Breast epithelium (tissue), 4 donors: Measurements from ENCODE around the gene NINJ1. TPM values are rescaled to one million over a fixed set of nuclear protein-coding genes. Genes with fewer than 3 reads are reported as not detected.
A peak's percentile ranks its signal among the peaks of the same experiment; 100 is the strongest.

ENCODE experiments used
- DNase-seq, 2 donors: peaks; one replicate each; pipeline ENCODE4 v3.0.0-alpha.2; 2019; ENCODE audit warnings: low spot score in 2 of 2
- H3K27ac ChIP-seq, 2 donors: fragments of 200-600 bp; sonication (generic) in 1 of 2; one replicate each; pipeline ENCODE4 v1.5.1; 2016 to 2019; ENCODE audit warnings: mild to moderate bottlenecking in 1 of 2
- H3K27me3 ChIP-seq, 2 donors: fragments of 200-600 bp; sonication (generic) in 1 of 2; one replicate each; pipeline versions ENCODE4 v1.5.1 to v1.6.0; 2017 to 2019; ENCODE audit warnings: control low read depth in 1 of 2, mild to moderate bottlenecking in 1 of 2
- H3K36me3 ChIP-seq: fragments of 200-600 bp; one replicate; pipeline ENCODE4 v1.5.1; 2019
- H3K4me1 ChIP-seq, 2 donors: fragments of 200-600 bp; sonication (generic); one replicate each; pipeline ENCODE4 v1.5.1; 2016 to 2019; ENCODE audit warnings: control low read depth in 1 of 2
- H3K4me3 ChIP-seq, 3 donors: fragments of 200-600 bp; sonication (generic); 1 replicate in 2 of 3; 2 replicates in 1 of 3; pipeline ENCODE4 v1.5.1; 2016 to 2019; ENCODE audit warnings: mild to moderate bottlenecking in 3 of 3, moderate library complexity in 2 of 3
- H3K9me3 ChIP-seq, 2 donors: fragments of 200-600 bp; sonication (generic) in 1 of 2; one replicate each; pipeline ENCODE4 v1.5.1; 2016 to 2019; ENCODE audit warnings: control low read depth in 1 of 2
- POLR2A ChIP-seq: fragments of 450-650 bp; IDR thresholded peaks from one replicate; pipeline ENCODE4 v1.6.1; 2016; ENCODE audit warnings: antibody characterized with exemption, mild to moderate bottlenecking, moderate library complexity
- POLR2AphosphoS5 ChIP-seq, 3 donors: sonication (generic); formaldehyde crosslinking; IDR thresholded peaks; one replicate each; pipeline ENCODE4 v1.6.1; 2017; ENCODE audit warnings: antibody characterized with exemption in 3 of 3
- intact Hi-C: fragments of 100-400 bp; cut with DNase I; formaldehyde crosslinking; loops from one replicate; pipeline ENCODE4 v1.15.1; 2023; ENCODE audit warnings: low total_unique reads
- total RNA-seq, 3 donors: library from RNA; depleted of rRNA; stranded (reverse); fragments of >200 nt; gene quantifications; one replicate each; pipeline ENCODE4 v1.1.0, GENCODE V29; 2016
- TF ChIP-seq, protein P1 (sequence below), 3 donors: fragments of 450-650 bp; IDR thresholded peaks; one replicate each; pipeline ENCODE4 v1.5.1; 2016 to 2017; ENCODE audit warnings: antibody characterized with exemption in 3 of 3, mild to moderate bottlenecking in 3 of 3, moderate library complexity in 3 of 3

The NINJ1 gene
- total RNA-seq, 3 donors from 2014 or later: 89.8 to 109 (median 109) TPM

DNA sequence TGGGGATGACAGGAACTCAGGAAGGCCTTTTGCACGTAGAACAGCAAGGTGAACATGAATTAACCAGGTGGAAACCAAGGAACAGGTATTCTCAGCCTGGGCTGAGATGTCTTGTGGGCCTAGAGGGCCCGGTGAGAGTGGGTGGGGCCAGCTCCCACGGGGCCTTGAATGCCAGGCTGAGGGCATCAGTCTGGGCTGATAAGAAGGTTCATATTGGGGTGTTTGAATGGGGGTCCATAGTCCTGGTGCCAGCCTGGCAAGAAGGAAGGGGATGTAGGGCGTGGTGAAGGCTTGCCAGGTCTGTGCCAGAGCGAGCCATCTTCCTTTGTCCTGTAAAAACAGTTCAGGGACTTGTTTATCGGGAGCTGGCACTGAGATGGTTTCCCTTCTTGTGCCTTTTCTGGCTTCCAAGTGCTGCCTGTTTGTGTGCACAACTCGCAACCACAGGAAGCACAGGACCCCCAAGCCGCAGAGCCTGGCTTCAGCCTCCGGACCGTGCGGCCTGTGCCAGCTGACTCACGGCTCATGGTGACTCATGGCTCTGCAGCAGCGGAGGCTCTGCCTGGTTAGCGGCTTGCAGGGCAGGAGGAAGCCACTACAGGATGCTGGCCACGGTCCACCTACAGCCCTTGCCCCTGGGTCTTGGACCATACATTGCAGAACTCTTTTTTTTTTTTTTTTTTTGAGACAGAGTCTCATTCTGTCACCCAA, 35.7 kb downstream of the NINJ1 start:
- intact Hi-C loops: loop anchor here (5.0 kb wide), 1 partner anchor 34 kb away; the partner anchor contains the start of gene NINJ1
- H3K27ac ChIP-seq: peak overlapping the region; percentile 94 to 96
- peak in 2 of 3 donors; percentile 37 to 82 for TF ChIP-seq POLR2AphosphoS5 (IDR thresholded peaks at IDR 0.05)
- TF ChIP-seq, protein P1, sequence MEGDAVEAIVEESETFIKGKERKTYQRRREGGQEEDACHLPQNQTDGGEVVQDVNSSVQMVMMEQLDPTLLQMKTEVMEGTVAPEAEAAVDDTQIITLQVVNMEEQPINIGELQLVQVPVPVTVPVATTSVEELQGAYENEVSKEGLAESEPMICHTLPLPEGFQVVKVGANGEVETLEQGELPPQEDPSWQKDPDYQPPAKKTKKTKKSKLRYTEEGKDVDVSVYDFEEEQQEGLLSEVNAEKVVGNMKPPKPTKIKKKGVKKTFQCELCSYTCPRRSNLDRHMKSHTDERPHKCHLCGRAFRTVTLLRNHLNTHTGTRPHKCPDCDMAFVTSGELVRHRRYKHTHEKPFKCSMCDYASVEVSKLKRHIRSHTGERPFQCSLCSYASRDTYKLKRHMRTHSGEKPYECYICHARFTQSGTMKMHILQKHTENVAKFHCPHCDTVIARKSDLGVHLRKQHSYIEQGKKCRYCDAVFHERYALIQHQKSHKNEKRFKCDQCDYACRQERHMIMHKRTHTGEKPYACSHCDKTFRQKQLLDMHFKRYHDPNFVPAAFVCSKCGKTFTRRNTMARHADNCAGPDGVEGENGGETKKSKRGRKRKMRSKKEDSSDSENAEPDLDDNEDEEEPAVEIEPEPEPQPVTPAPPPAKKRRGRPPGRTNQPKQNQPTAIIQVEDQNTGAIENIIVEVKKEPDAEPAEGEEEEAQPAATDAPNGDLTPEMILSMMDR (IDR thresholded peaks at IDR 0.05): no peak
- no peaks in the 10 kb centered on the region for H3K36me3 ChIP-seq
- H3K4me1 ChIP-seq: peaks cover 0 to 33% of the 10 kb centered on the region in 2 donors
- H3K9me3 ChIP-seq: no peaks in the 10 kb centered on the region
- H3K4me3 ChIP-seq: peak overlapping the region; percentile 14 to 86 (median 23)
- DNase-seq: peak; percentile 92
- no peaks in the 10 kb centered on the region for H3K27me3 ChIP-seq

DNA sequence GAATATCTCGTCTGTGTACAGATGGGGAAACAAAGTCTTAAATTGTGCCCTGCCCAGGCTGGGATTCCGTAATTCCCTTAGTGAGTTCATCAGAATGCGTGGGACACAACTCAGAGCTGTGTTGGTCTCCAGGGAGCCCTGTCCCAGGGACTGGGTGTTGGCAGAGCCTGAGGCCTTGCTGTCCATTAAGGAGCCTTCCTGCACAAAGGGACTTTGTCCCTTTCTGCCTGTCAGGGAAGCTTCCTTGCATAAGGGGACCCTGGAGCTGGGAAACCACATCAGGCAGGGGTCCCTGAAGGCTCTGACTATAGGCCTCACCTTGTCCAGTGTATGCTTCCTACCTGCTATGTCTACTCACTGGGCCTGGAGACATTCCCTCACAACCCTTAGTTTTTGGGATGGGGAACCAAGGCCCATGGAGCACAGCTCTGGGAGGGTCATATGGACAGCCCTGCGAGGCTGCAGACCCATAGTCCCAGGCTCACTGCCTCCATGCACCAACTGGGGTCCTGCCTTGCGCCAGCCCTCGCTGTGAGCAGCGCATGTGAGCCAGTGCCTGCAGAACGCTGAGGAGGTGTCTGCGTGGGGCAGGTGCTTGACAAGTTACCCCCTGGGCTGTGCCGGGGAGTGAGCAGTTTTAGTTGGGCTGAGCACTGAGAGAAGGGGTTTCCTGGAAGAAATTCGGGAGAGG, 36.4 kb downstream of the NINJ1 start:
- Histone ChIP-seq H3K27ac (peak overlapping the region; percentile 94 to 96), H3K27me3 (no peaks in the 10 kb centered on the region), H3K9me3 (no peaks in the 10 kb centered on the region), H3K4me1 (peaks cover 0 to 33% of the 10 kb centered on the region in 2 donors), H3K36me3 (no peaks in the 10 kb centered on the region), H3K4me3 (peak overlapping the region; percentile 14 to 97 (median 86))
- intact Hi-C loops: loop anchor here (5.0 kb wide), 1 partner anchor 35 kb away; the partner anchor contains the start of gene NINJ1
- TF ChIP-seq POLR2AphosphoS5 (IDR thresholded peaks at IDR 0.05) (no peak), POLR2A (no peak)
- TF ChIP-seq, protein P1 (IDR thresholded peaks at IDR 0.05): no peak
- peak in 1 of 2 donors; percentile 47 for DNase-seq

DNA sequence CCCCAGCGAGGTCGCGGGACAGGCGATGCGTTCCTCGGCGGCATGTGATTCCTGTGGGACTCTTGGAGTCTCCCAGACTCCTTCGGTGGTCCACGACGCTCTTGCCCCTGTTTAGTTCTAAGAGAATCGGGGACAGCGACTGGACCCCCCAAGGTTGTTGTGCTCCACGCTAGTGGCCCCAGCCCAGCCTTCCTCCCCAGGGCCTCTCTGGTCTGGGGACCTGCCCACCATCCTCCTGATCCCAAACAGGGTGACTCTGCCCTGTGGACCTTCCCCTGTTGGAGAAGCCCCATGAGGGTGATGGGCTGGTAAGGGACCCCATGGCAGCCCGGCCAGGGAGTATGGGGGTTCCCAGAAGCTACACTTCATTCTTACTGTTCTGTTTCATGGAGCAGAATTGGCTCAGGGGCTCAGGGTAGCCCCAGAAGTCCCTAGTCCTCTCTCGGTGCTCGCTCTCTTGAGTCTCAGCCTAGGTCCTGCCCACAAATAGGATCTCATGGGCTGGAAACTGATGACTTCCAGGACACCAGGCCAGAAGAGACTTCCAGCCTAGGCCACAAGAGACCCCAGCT, 37.2 kb downstream of the NINJ1 start:
- H3K9me3 ChIP-seq: peaks cover 0 to 3% of the 10 kb centered on the region in 2 donors
- peak overlapping the region; percentile 75 to 97 (median 86) for H3K4me3 ChIP-seq
- peaks cover 0 to 33% of the 10 kb centered on the region in 2 donors for H3K4me1 ChIP-seq
- peak overlapping the region; percentile 94 to 96 for H3K27ac ChIP-seq
- intact Hi-C loops: loop anchor here (5.0 kb wide), 1 partner anchor 35 kb away; the partner anchor contains the start of gene NINJ1
- no peaks in the 10 kb centered on the region for H3K36me3 ChIP-seq
- no peaks in the 10 kb centered on the region for H3K27me3 ChIP-seq
- peak in 1 of 2 donors; percentile 5 for DNase-seq
- TF ChIP-seq, protein P1 (IDR thresholded peaks at IDR 0.05): no peak
- TF ChIP-seq POLR2A: no peak
- no peak for TF ChIP-seq POLR2AphosphoS5 (IDR thresholded peaks at IDR 0.05)

DNA sequence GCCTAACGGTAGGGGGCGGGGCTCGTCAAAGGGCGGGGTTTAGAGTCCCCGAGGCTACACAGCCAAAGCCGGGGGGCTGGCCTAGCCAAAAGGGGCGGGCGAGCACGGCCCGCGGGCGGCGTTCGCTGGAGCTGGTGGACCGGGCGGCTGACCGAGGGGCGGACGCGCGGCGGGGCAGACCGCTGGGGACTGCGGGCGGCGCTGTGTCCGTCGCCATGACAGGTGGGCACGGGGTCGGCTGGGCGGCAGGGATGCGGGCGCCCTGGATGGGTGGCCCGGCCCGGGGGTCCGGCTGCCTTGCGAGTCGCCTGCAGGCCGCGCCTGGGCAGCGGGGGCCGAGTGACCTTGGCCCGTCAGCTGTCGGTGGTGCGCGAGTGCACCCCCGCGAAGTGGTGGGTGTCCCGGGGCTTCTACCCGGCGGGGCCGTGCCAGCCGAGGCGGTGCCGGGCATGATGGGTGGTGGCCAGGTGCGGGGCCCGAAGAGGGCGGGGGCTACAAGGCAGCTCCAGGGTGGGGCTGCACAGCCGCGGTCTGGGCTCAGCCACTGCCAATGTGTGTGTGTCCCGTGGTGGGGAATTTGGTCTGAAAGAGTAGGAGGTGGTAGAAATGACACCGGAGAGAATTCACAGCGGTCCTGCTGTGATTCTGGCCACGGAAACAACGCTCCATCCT, 37.8 kb downstream of the NINJ1 start, which contains the start of gene CARD19:
CARD19 (plus strand) TSS at position 87 of the 672 bp plus-strand sequence; CDS start at position 216, 129 bp downstream.
- peaks cover 5 to 10% of the 10 kb centered on the region in 2 donors for H3K9me3 ChIP-seq
- H3K4me3 ChIP-seq: peak within 1 kb of the TSS; percentile 75 to 97 (median 86)
- intact Hi-C loops: loop anchor here (5.0 kb wide), 1 partner anchor 36 kb away; the partner anchor contains the start of gene NINJ1
- DNase-seq: peak; percentile 65
- peaks cover 0 to 33% of the 10 kb centered on the region in 2 donors for H3K4me1 ChIP-seq
- H3K27me3 ChIP-seq: no peaks in the 10 kb centered on the region
- peak within 1 kb of the TSS; percentile 94 to 96 for H3K27ac ChIP-seq
- H3K36me3 ChIP-seq: no peaks in the 10 kb centered on the region
- TF ChIP-seq, protein P1 (IDR thresholded peaks at IDR 0.05): no peak
- TF ChIP-seq POLR2A: peak; percentile 18
- peak; percentile 15 to 76 (median 57) for TF ChIP-seq POLR2AphosphoS5 (IDR thresholded peaks at IDR 0.05)
